MM.1S (cell line): Measurements from ENCODE around the gene L3MBTL4.

ENCODE experiments used
- CTCF ChIP-seq: fragments of 300-600 bp; sonication (generic); IDR thresholded peaks from 2 replicates; pipeline ENCODE4 v1.5.1; 2016; ENCODE audit warnings: antibody characterized with exemption, low read length, mixed read lengths
- EZH2 ChIP-seq: fragments of 300-600 bp; sonication (generic); optimal IDR thresholded peaks from 2 replicates; pipeline ENCODE3; 2017; ENCODE audit warnings: low read depth, mild to moderate bottlenecking, antibody characterized with exemption, low read length, mixed read lengths

DNA sequence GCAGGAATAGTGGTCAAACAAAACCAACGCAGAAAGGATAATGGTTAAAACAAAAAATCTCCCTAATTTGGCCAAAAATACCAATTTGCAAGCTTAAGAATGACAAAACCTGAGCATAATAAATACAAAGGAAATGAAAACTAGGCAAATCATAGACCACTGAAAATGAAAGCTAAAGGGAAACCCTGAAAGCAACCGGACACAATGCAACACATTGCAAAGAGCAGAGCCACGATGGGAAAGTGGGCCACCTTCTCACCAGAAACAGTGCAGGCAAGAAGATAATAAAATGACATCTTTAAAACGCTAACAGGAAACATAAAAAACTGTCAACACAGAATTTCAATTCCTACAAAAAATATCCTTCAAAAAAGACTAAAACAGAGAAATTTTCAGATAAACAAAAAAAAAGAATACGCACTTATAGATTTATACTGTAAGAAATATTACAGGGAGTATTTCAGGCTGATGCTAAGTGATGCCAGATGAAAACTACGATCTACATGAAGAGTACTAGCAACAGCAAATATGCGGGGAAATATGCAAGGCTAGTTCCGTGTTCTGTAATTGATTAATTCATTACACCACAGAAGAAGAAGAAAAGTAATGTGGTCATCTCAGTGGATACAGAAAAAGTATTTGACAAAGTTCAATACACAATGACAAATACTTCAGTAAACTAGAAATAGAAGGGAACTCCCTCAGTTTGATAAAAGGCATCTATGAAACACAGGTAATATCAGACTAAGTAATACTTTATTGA, 239.5 kb downstream of the L3MBTL4 start:
- TF ChIP-seq EZH2 (no peak), CTCF (no peak)
